Germinal center (tissue), 1 donor: Measurements from ENCODE around the gene RAVER2.
"Not testable (repeated sequence)": the region's sequence is repeated elsewhere in the genome, so short reads cannot be mapped to it uniquely, and the experiment has no call there.

ENCODE experiments used
- DNase-seq: peaks from one replicate; pipeline ENCODE4 v3.0.0; 2012; ENCODE audit warnings: mixed read lengths, low spot score

The RAVER2 gene

GRCh38 chr1:64744492-64745180 lies at the start of gene RAVER2:
RAVER2 (plus strand) TSS chr1:64745075; CDS start chr1:64745173, 98 bp downstream.
- peak; percentile 54 for DNase-seq

- no peak for DNase-seq
Observed at GRCh38 chr1:64696879-64697278, 48.0 kb upstream of the RAVER2 start.

GRCh38 chr1:64699327-64699726 lies 45.5 kb upstream of the RAVER2 start:
- DNase-seq = no peak

- no peak for DNase-seq
Observed at GRCh38 chr1:64701071-64701470, 43.8 kb upstream of the RAVER2 start.

- no peak for DNase-seq
Observed at GRCh38 chr1:64701886-64702285, 43.0 kb upstream of the RAVER2 start.

- DNase-seq = not testable (repeated sequence)
Observed at GRCh38 chr1:64702670-64703069, 42.2 kb upstream of the RAVER2 start.

- DNase-seq = no peak
Observed at GRCh38 chr1:64703600-64703999, 41.3 kb upstream of the RAVER2 start.

GRCh38 chr1:64705591-64705990 lies 39.3 kb upstream of the RAVER2 start:
- no peak for DNase-seq

GRCh38 chr1:64711266-64711665 lies 33.6 kb upstream of the RAVER2 start:
- no peak for DNase-seq

GRCh38 chr1:64712049-64712448 lies 32.8 kb upstream of the RAVER2 start:
- DNase-seq = no peak

GRCh38 chr1:64715186-64715585 lies 29.7 kb upstream of the RAVER2 start:
- no peak for DNase-seq

- no peak for DNase-seq
Observed at GRCh38 chr1:64721135-64721534, 23.7 kb upstream of the RAVER2 start.

- DNase-seq = no peak
Observed at GRCh38 chr1:64721576-64722145, 23.2 kb upstream of the RAVER2 start.

- no peak for DNase-seq
Observed at GRCh38 chr1:64727861-64728260, 17.0 kb upstream of the RAVER2 start.

GRCh38 chr1:64733581-64734286 lies 11.1 kb upstream of the RAVER2 start:
- no peak for DNase-seq

GRCh38 chr1:64734287-64734652 lies 10.6 kb upstream of the RAVER2 start:
- no peak for DNase-seq

GRCh38 chr1:64740687-64741086 lies 4.2 kb upstream of the RAVER2 start:
- not testable (repeated sequence) for DNase-seq

GRCh38 chr1:64743954-64744491 lies 852 bp upstream of the RAVER2 start:
- no peak for DNase-seq

- peak; percentile 13 for DNase-seq
Observed at GRCh38 chr1:64745181-64745985, 508 bp downstream of the RAVER2 start.

- DNase-seq = no peak
Observed at GRCh38 chr1:64745986-64746940, 1.4 kb downstream of the RAVER2 start.

GRCh38 chr1:64748222-64748621 lies 3.3 kb downstream of the RAVER2 start:
- no peak for DNase-seq
